Activated T-cell treated with anti-CD3 and anti-CD28 coated beads, Interleukin-2, amount 50 U/mL, for 72 hours (primary cell): ENCODE results near the gene SYCE1. TPM values are rescaled to one million over a fixed set of nuclear protein-coding genes. Genes with fewer than 3 reads are reported as not detected.
"Not testable (repeated sequence)": the region's sequence is repeated elsewhere in the genome, so short reads cannot be mapped to it uniquely, and the experiment has no call there.

Experiments
- ATAC-seq, 2 donors: fragments of 150-1000 bp; cut with Tn5 transposase; replicated peaks in 1 of 2; 2 replicates each; pipeline ENCODE4 v1.10.0; 2021; ENCODE audit warnings: moderate library complexity in 2 of 2, mild to moderate bottlenecking in 1 of 2
- DNase-seq, 2 donors: peaks; one replicate each; pipeline ENCODE4 v3.0.0; 2021 to 2022; ENCODE audit warnings: mixed read lengths in 1 of 2
- H3K27ac Mint-ChIP-seq: one replicate; pipeline ENCODE4 v1.8.0; 2022; ENCODE audit warnings: mild to moderate bottlenecking, moderate library complexity, mixed read lengths
- H3K27me3 Mint-ChIP-seq: one replicate; pipeline ENCODE4 v1.8.0; 2022; ENCODE audit warnings: low read depth, mixed read lengths
- H3K36me3 Mint-ChIP-seq, 2 donors: one replicate each; pipeline ENCODE4 v1.8.0; 2022; ENCODE audit warnings: mixed read lengths in 2 of 2, mild to moderate bottlenecking in 1 of 2; ENCODE audit not compliant: insufficient read depth in 2 of 2
- H3K4me1 Mint-ChIP-seq: one replicate; pipeline ENCODE4 v1.8.0; 2022; ENCODE audit warnings: low read depth, mixed read lengths
- H3K4me3 Mint-ChIP-seq, 2 donors: one replicate each; pipeline ENCODE4 v1.8.0; 2022; ENCODE audit warnings: mild to moderate bottlenecking in 2 of 2, mixed read lengths in 2 of 2, moderate library complexity in 2 of 2
- H3K9me3 Mint-ChIP-seq, 2 donors: one replicate each; pipeline ENCODE4 v1.8.0; 2022; ENCODE audit warnings: mixed read lengths in 2 of 2
- total RNA-seq, 2 donors: library from RNA; stranded (reverse); gene quantifications; one replicate each; pipeline ENCODE4 v1.2.3, GENCODE V29; 2022

SYCE1 gene
- total RNA-seq, 2 donors from 2014 or later = 0.37 to 3.2 TPM

- not testable (repeated sequence) for H3K4me3 Mint-ChIP-seq, H3K36me3 Mint-ChIP-seq, H3K27me3 Mint-ChIP-seq, H3K9me3 Mint-ChIP-seq, H3K4me1 Mint-ChIP-seq, H3K27ac Mint-ChIP-seq, ATAC-seq, DNase-seq
Observed at GRCh38 chr10:133573460-133573859, 8.1 kb upstream of the SYCE1 start.

GRCh38 chr10:133572055-133572454 lies 6.7 kb upstream of the SYCE1 start:
- H3K27ac Mint-ChIP-seq, H3K36me3 Mint-ChIP-seq, DNase-seq, H3K4me3 Mint-ChIP-seq, ATAC-seq, H3K9me3 Mint-ChIP-seq, H3K27me3 Mint-ChIP-seq, H3K4me1 Mint-ChIP-seq: not testable (repeated sequence)

GRCh38 chr10:133569801-133570200 lies 4.4 kb upstream of the SYCE1 start:
- peaks cover 13% of the 10 kb centered on the region for H3K27me3 Mint-ChIP-seq
- not testable (repeated sequence) for H3K36me3 Mint-ChIP-seq, H3K4me3 Mint-ChIP-seq, H3K4me1 Mint-ChIP-seq, DNase-seq, H3K27ac Mint-ChIP-seq, H3K9me3 Mint-ChIP-seq, ATAC-seq

GRCh38 chr10:133568831-133569527 lies 3.6 kb upstream of the SYCE1 start:
- Mint-ChIP-seq H3K36me3 (peaks cover 7 to 11% of the 10 kb centered on the region in 2 donors), H3K27me3 (peaks cover 21% of the 10 kb centered on the region)
- peak; percentile 29 to 49 for ATAC-seq
- H3K4me1 Mint-ChIP-seq, H3K9me3 Mint-ChIP-seq, H3K27ac Mint-ChIP-seq, H3K4me3 Mint-ChIP-seq, DNase-seq: not testable (repeated sequence)

GRCh38 chr10:133568287-133568614 lies 2.9 kb upstream of the SYCE1 start:
- Mint-ChIP-seq H3K9me3 (peaks cover 2 to 3% of the 10 kb centered on the region in 2 donors), H3K27ac (no peak overlapping the region), H3K4me1 (no peaks in the 10 kb centered on the region), H3K4me3 (no peak overlapping the region), H3K27me3 (peaks cover 25% of the 10 kb centered on the region), H3K36me3 (peaks cover 4 to 8% of the 10 kb centered on the region in 2 donors)
- no peak for ATAC-seq
- DNase-seq = no peak

GRCh38 chr10:133567609-133568286 lies 2.4 kb upstream of the SYCE1 start:
- peaks cover 1 to 4% of the 10 kb centered on the region in 2 donors for H3K36me3 Mint-ChIP-seq
- no peak for DNase-seq
- no peak overlapping the region for H3K27ac Mint-ChIP-seq
- H3K9me3 Mint-ChIP-seq = no peaks in the 10 kb centered on the region
- H3K4me1 Mint-ChIP-seq = no peaks in the 10 kb centered on the region
- peaks cover 25% of the 10 kb centered on the region for H3K27me3 Mint-ChIP-seq
- no peak for ATAC-seq
- no peak overlapping the region for H3K4me3 Mint-ChIP-seq

- Mint-ChIP-seq H3K4me3 (no peak overlapping the region), H3K4me1 (no peaks in the 10 kb centered on the region), H3K9me3 (no peaks in the 10 kb centered on the region)
Observed at GRCh38 chr10:133567119-133567518, 1.7 kb upstream of the SYCE1 start.

GRCh38 chr10:133564816-133565215 lies 567 bp downstream of the SYCE1 start:
- no peak for ATAC-seq

More at GRCh38 chr10:133567119-133567518, 1.7 kb upstream of the SYCE1 start:
- Mint-ChIP-seq H3K27me3 (peaks cover 25% of the 10 kb centered on the region), H3K36me3 (peaks cover 1 to 3% of the 10 kb centered on the region in 2 donors), H3K27ac (no peak overlapping the region)
- DNase-seq = no peak
- no peak for ATAC-seq

GRCh38 chr10:133559216-133559615 lies 6.2 kb downstream of the SYCE1 start:
- Mint-ChIP-seq H3K27me3 (peaks cover 12% of the 10 kb centered on the region), H3K4me1 (no peaks in the 10 kb centered on the region), H3K9me3 (no peaks in the 10 kb centered on the region), H3K36me3 (no peaks in the 10 kb centered on the region), H3K4me3 (no peak overlapping the region), H3K27ac (no peak overlapping the region)
- DNase-seq = no peak
- ATAC-seq = no peak

More at GRCh38 chr10:133564816-133565215, 567 bp downstream of the SYCE1 start:
- no peak overlapping the region for H3K27ac Mint-ChIP-seq
- H3K27me3 Mint-ChIP-seq = peaks cover 25% of the 10 kb centered on the region
- H3K36me3 Mint-ChIP-seq = peaks cover 1 to 2% of the 10 kb centered on the region in 2 donors
- DNase-seq = no peak
- peak overlapping the region in 1 of 2 donors; percentile 34 for H3K4me3 Mint-ChIP-seq
- no peaks in the 10 kb centered on the region for H3K9me3 Mint-ChIP-seq
- H3K4me1 Mint-ChIP-seq = no peaks in the 10 kb centered on the region

GRCh38 chr10:133557381-133557780 lies 8.0 kb downstream of the SYCE1 start:
- Mint-ChIP-seq H3K27ac (no peak overlapping the region), H3K36me3 (no peaks in the 10 kb centered on the region), H3K27me3 (peaks cover 7% of the 10 kb centered on the region), H3K4me3 (no peak overlapping the region), H3K4me1 (no peaks in the 10 kb centered on the region), H3K9me3 (no peaks in the 10 kb centered on the region)
- ATAC-seq = no peak
- no peak for DNase-seq

GRCh38 chr10:133555521-133555920 lies 9.9 kb downstream of the SYCE1 start:
- Mint-ChIP-seq H3K27me3 (peaks cover 7% of the 10 kb centered on the region), H3K9me3 (no peaks in the 10 kb centered on the region), H3K4me1 (no peaks in the 10 kb centered on the region), H3K4me3 (no peak overlapping the region), H3K36me3 (no peaks in the 10 kb centered on the region), H3K27ac (no peak overlapping the region)
- ATAC-seq = no peak
- DNase-seq = no peak

GRCh38 chr10:133554600-133554999 lies 10.8 kb downstream of the SYCE1 start:
- DNase-seq (no peak), ATAC-seq (no peak)
- Mint-ChIP-seq H3K4me1 (no peaks in the 10 kb centered on the region), H3K36me3 (no peaks in the 10 kb centered on the region), H3K9me3 (no peaks in the 10 kb centered on the region), H3K4me3 (no peak overlapping the region), H3K27ac (no peak overlapping the region), H3K27me3 (peaks cover 15% of the 10 kb centered on the region)

- Mint-ChIP-seq H3K4me3 (no peak overlapping the region), H3K27me3 (peaks cover 21% of the 10 kb centered on the region), H3K4me1 (no peaks in the 10 kb centered on the region), H3K27ac (no peak overlapping the region), H3K36me3 (peaks cover 11 to 13% of the 10 kb centered on the region in 2 donors), H3K9me3 (peaks cover 13 to 20% of the 10 kb centered on the region in 2 donors)
- DNase-seq (no peak), ATAC-seq (no peak)
Observed at GRCh38 chr10:133544506-133544905, 20.9 kb downstream of the SYCE1 start.
